Lower leg skin (tissue), 4 donors: Measurements from ENCODE around the gene NPY2R. TPM values are rescaled to one million over a fixed set of nuclear protein-coding genes. Genes with fewer than 3 reads are reported as not detected.

Experiments used
- DNase-seq, 2 donors: peaks; one replicate each; pipeline ENCODE4 v3.0.0-alpha.2; 2019; ENCODE audit warnings: low spot score in 2 of 2
- H3K4me3 ChIP-seq: fragments of 200-600 bp; sonication (generic); 2 replicates; pipeline ENCODE4 v1.5.1; 2017; ENCODE audit warnings: mild to moderate bottlenecking, low read depth; ENCODE audit not compliant: poor library complexity, severe bottlenecking
- POLR2A ChIP-seq, 2 donors: fragments of 450-650 bp; IDR thresholded peaks; one replicate each; pipeline ENCODE4 v1.6.1; 2016 to 2017; ENCODE audit warnings: antibody characterized with exemption in 2 of 2, mild to moderate bottlenecking in 1 of 2, moderate library complexity in 1 of 2
- WGBS, 2 donors: methylation state at CpG; one replicate each; pipeline ENCODE4 v1.1.5; 2018; 5-methylcytosine and 5-hydroxymethylcytosine counted together
- intact Hi-C: fragments of 100-400 bp; cut with DNase I; formaldehyde crosslinking; loops from one replicate; pipeline ENCODE4 v1.15.0; 2023; ENCODE audit warnings: low total_unique reads
- total RNA-seq, 4 donors: library from RNA; depleted of rRNA; stranded (reverse); fragments of >200 nt; gene quantifications; one replicate each; pipeline ENCODE4 v1.1.0, GENCODE V29; 2016
- TF ChIP-seq, protein P1 (sequence below), 3 donors: fragments of 450-650 bp; IDR thresholded peaks; one replicate each; pipeline ENCODE4 v1.5.1; 2016; ENCODE audit warnings: antibody characterized with exemption in 3 of 3, mild to moderate bottlenecking in 3 of 3, moderate library complexity in 2 of 3

The NPY2R gene, protein sequence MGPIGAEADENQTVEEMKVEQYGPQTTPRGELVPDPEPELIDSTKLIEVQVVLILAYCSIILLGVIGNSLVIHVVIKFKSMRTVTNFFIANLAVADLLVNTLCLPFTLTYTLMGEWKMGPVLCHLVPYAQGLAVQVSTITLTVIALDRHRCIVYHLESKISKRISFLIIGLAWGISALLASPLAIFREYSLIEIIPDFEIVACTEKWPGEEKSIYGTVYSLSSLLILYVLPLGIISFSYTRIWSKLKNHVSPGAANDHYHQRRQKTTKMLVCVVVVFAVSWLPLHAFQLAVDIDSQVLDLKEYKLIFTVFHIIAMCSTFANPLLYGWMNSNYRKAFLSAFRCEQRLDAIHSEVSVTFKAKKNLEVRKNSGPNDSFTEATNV
- total RNA-seq: 1 to 10 TPM in 1 of 4 donors, under 1 TPM in 1, not detected in 2; 0.46 to 1.4 TPM

DNA sequence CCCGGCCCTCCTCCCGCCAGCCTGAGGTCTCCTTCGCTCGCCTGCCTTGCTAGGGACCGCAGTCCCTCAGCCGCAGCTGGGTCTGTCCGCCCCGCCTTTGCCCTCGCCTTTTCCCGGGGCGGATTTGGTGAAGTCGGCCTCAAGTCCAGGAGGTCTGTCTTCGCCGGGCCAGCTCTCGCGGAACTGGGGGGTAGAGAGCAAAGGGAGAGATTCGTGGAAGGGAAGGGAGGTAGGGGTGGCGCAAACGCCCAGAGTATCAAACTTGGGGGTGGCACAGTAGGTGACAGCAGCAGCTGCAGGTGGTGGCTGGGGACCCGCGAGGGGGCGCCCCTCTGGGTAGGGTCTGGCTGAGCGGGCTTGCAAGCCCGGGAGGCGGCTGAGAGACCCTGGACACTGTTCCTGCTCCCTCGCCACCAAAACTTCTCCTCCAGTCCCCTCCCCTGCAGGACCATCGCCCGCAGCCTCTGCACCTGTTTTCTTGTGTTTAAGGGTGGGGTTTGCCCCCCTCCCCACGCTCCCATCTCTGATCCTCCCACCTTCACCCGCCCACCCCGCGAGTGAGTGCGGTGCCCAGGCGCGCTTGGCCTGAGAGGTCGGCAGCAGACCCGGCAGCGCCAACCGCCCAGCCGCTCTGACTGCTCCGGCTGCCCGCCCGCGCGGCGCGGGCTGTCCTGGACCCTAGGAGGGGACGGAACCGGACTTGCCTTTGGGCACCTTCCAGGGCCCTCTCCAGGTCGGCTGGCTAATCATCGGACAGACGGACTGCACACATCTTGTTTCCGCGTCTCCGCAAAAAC is at the start of gene NPY2R:
Gene NPY2R (plus strand): TSS at position 379 of the 797 bp plus-strand sequence. CDS start 5,304 bp downstream, outside the sequence.
- 1 to 3% methylated on average over 39 to 55 of the region's 55 CpGs for WGBS, 2 donors
- no peak within 1 kb of the TSS for H3K4me3 ChIP-seq
- TF ChIP-seq POLR2A (IDR thresholded peaks at IDR 0.05): no peak
- TF ChIP-seq, protein P1, sequence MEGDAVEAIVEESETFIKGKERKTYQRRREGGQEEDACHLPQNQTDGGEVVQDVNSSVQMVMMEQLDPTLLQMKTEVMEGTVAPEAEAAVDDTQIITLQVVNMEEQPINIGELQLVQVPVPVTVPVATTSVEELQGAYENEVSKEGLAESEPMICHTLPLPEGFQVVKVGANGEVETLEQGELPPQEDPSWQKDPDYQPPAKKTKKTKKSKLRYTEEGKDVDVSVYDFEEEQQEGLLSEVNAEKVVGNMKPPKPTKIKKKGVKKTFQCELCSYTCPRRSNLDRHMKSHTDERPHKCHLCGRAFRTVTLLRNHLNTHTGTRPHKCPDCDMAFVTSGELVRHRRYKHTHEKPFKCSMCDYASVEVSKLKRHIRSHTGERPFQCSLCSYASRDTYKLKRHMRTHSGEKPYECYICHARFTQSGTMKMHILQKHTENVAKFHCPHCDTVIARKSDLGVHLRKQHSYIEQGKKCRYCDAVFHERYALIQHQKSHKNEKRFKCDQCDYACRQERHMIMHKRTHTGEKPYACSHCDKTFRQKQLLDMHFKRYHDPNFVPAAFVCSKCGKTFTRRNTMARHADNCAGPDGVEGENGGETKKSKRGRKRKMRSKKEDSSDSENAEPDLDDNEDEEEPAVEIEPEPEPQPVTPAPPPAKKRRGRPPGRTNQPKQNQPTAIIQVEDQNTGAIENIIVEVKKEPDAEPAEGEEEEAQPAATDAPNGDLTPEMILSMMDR (IDR thresholded peaks at IDR 0.05): no peak
- DNase-seq: no peak
- intact Hi-C loops: no loop called here

GRCh38 chr4:155161357-155161756 is 47.1 kb upstream of the NPY2R start:
- no peak for DNase-seq
- intact Hi-C loops: no loop called here
- WGBS, 2 donors: 86 to 87% methylated on average over 3 of the region's 3 CpGs

GRCh38 chr4:155164718-155165117 is 43.7 kb upstream of the NPY2R start:
- TF ChIP-seq POLR2A (IDR thresholded peaks at IDR 0.05): no peak
- TF ChIP-seq, protein P1 (IDR thresholded peaks at IDR 0.05): no peak
- intact Hi-C loops: no loop called here
- 51 to 64% methylated on average over 2 of the region's 2 CpGs for WGBS, 2 donors
- H3K4me3 ChIP-seq: no peak overlapping the region
- DNase-seq: no peak

More at GRCh38 chr4:155161357-155161756, 47.1 kb upstream of the NPY2R start:
- TF ChIP-seq, protein P1 (IDR thresholded peaks at IDR 0.05): no peak
- TF ChIP-seq POLR2A (IDR thresholded peaks at IDR 0.05): no peak
- no peak overlapping the region for H3K4me3 ChIP-seq

- no peak overlapping the region for H3K4me3 ChIP-seq
- intact Hi-C loops: no loop called here
- no peak for DNase-seq
- WGBS, 2 donors: 56 to 61% methylated on average over 4 of the region's 4 CpGs
- no peak for TF ChIP-seq POLR2A (IDR thresholded peaks at IDR 0.05)
- TF ChIP-seq, protein P1 (IDR thresholded peaks at IDR 0.05): no peak
These were observed 37.9 kb upstream of the NPY2R start for GRCh38 chr4:155170569-155170968.

GRCh38 chr4:155173371-155173770 is 35.1 kb upstream of the NPY2R start:
- no peak for DNase-seq
- 49 to 51% methylated on average over 4 of the region's 4 CpGs for WGBS, 2 donors
- no peak overlapping the region for H3K4me3 ChIP-seq
- intact Hi-C loops: no loop called here
- TF ChIP-seq, protein P1 (IDR thresholded peaks at IDR 0.05): no peak
- no peak for TF ChIP-seq POLR2A (IDR thresholded peaks at IDR 0.05)
